H1 (cell line): Measurements from ENCODE around the gene ATP5MC2. TPM values are rescaled to one million over a fixed set of nuclear protein-coding genes. Genes with fewer than 3 reads are reported as not detected.

ENCODE experiments used
- CTCF ChIA-PET: fragments of 300-600 bp; sonication (Branson Sonifier 250); formaldehyde crosslinking; loops from one replicate; lab custom pipeline; 2021; ENCODE audit not compliant: partially characterized antibody; lab: Charles Lee
- POLR2A ChIA-PET: fragments of 300-600 bp; sonication (Branson Sonifier 250); formaldehyde crosslinking; loops from one replicate; lab custom pipeline; 2021; ENCODE audit warnings: inconsistent platforms; ENCODE audit not compliant: partially characterized antibody; lab: Charles Lee
- DNase-seq, 2 experiments: peaks; one replicate each; pipeline versions ENCODE4 v3.0.0 to v3.0.0-alpha.2; 2010 to 2022; ENCODE audit warnings: low spot score in 2 of 2, low read depth in 1 of 2, mixed read lengths in 1 of 2
- FAIRE-seq: peaks from 2 replicates; lab custom pipeline; 2011; peaks lifted over from hg19 to GRCh38; lab: Jason Lieb, UNC
- H2AFZ ChIP-seq: 2 replicates; pipeline ENCODE4 v1.8.1; 2012; ENCODE audit warnings: low read length, inconsistent platforms
- H2AK5ac ChIP-seq: 2 replicates; pipeline ENCODE4 v1.6.1; 2013; ENCODE audit warnings: low read depth, low read length
- H2BK120ac ChIP-seq: replicated peaks from 2 replicates; pipeline ENCODE3; 2013; ENCODE audit warnings: low read depth, low read length, inconsistent platforms
- H2BK12ac ChIP-seq: 2 replicates; pipeline ENCODE4 v1.6.1; 2013; ENCODE audit warnings: low read depth, low read length
- H2BK15ac ChIP-seq: 2 replicates; pipeline ENCODE4 v1.6.1; 2013; ENCODE audit warnings: low read length
- H2BK20ac ChIP-seq: 2 replicates; pipeline ENCODE4 v1.6.1; 2013; ENCODE audit warnings: low read length
- H2BK5ac ChIP-seq: 2 replicates; pipeline ENCODE4 v1.6.1; 2013; ENCODE audit warnings: low read depth, low read length
- H3K14ac ChIP-seq: 2 replicates; pipeline ENCODE4 v1.6.1; 2013; ENCODE audit warnings: inconsistent platforms; ENCODE audit not compliant: insufficient read length
- H3K18ac ChIP-seq: 2 replicates; pipeline ENCODE4 v1.6.1; 2013; ENCODE audit warnings: low read length; ENCODE audit errors: extremely low read depth
- H3K23ac ChIP-seq: 2 replicates; pipeline ENCODE4 v1.6.1; 2013; ENCODE audit warnings: inconsistent platforms; ENCODE audit not compliant: insufficient read length
- H3K23me2 ChIP-seq: 2 replicates; pipeline ENCODE4 v1.6.1; 2013; ENCODE audit warnings: low read depth, low read length
- H3K27ac ChIP-seq: 2 replicates; pipeline ENCODE4 v1.6.1; 2011; ENCODE audit warnings: low read depth, low read length, inconsistent platforms
- H3K27me3 ChIP-seq, 4 experiments: replicated peaks in 1 of 4; 1 replicate in 1 of 4; 2 replicates in 3 of 4; pipeline versions ENCODE4 v1.6.1 to v1.8.1; 2011 to 2013; ENCODE audit warnings: low read length in 3 of 4, mild to moderate bottlenecking in 3 of 4, inconsistent platforms in 2 of 4, mixed read lengths in 2 of 4, moderate library complexity in 1 of 4; ENCODE audit not compliant: control insufficient read depth in 3 of 4, insufficient read depth in 3 of 4; ENCODE audit errors: extremely low read depth in 1 of 4
- H3K36me3 ChIP-seq, 4 experiments: 2 replicates each; pipeline versions ENCODE4 v1.6.1 to v1.8.1; 2011 to 2013; ENCODE audit warnings: mild to moderate bottlenecking in 4 of 4, low read length in 3 of 4, moderate library complexity in 2 of 4, control low read depth in 1 of 4, inconsistent platforms in 1 of 4; ENCODE audit not compliant: insufficient read depth in 4 of 4, control insufficient read depth in 2 of 4
- H3K4ac ChIP-seq: replicated peaks from 2 replicates; pipeline ENCODE3; 2013; ENCODE audit warnings: low read length, low read depth, mixed read lengths, inconsistent platforms; ENCODE audit not compliant: insufficient read length
- H3K4me1 ChIP-seq, 4 experiments: replicated peaks in 1 of 4; 1 replicate in 1 of 4; 2 replicates in 3 of 4; pipeline versions ENCODE4 v1.6.1 to v1.8.1; 2011 to 2013; ENCODE audit warnings: low read length in 3 of 4, inconsistent platforms in 2 of 4, mixed read lengths in 1 of 4; ENCODE audit not compliant: insufficient read depth in 4 of 4, control insufficient read depth in 3 of 4
- H3K4me2 ChIP-seq, 2 experiments: 2 replicates each; pipeline versions ENCODE4 v1.6.1 to v1.8.1; 2011 to 2013; ENCODE audit warnings: low read depth in 2 of 2, low read length in 2 of 2, control low read depth in 1 of 2, inconsistent platforms in 1 of 2, mild to moderate bottlenecking in 1 of 2; ENCODE audit not compliant: insufficient read depth in 1 of 2
- H3K4me3 ChIP-seq, 4 experiments: fragments of 200-600, 300-600 bp in 1 of 4; sonication (generic), shearing (Covaris generic), sonication (Bioruptor Twin) in 1 of 4; 2 replicates each; pipeline versions ENCODE4 v1.5.1 to v1.8.1; 2011 to 2016; ENCODE audit warnings: low read length in 4 of 4, low read depth in 3 of 4, control low read depth in 2 of 4, inconsistent platforms in 2 of 4, mild to moderate bottlenecking in 2 of 4, mixed read lengths in 1 of 4, moderate library complexity in 1 of 4; ENCODE audit not compliant: insufficient read depth in 2 of 4; ENCODE audit errors: extremely low read depth in 1 of 4
- H3K56ac ChIP-seq: replicated peaks from 2 replicates; pipeline ENCODE3; 2013; ENCODE audit warnings: low read depth, mild to moderate bottlenecking, mixed read lengths, low read length, inconsistent platforms; ENCODE audit not compliant: insufficient read length
- H3K79me1 ChIP-seq: 2 replicates; pipeline ENCODE4 v1.6.1; 2013; ENCODE audit warnings: low read depth, low read length, control low read depth
- H3K79me2 ChIP-seq, 2 experiments: 2 replicates each; pipeline versions ENCODE4 v1.6.1 to v1.8.1; 2012 to 2013; ENCODE audit warnings: low read length in 2 of 2, mild to moderate bottlenecking in 2 of 2, inconsistent platforms in 1 of 2; ENCODE audit not compliant: insufficient read depth in 2 of 2, control insufficient read depth in 1 of 2
- H3K9ac ChIP-seq, 4 experiments: replicated peaks in 1 of 4; 1 replicate in 1 of 4; 2 replicates in 3 of 4; pipeline versions ENCODE4 v1.6.1 to v1.8.1; 2011 to 2013; ENCODE audit warnings: low read depth in 3 of 4, low read length in 3 of 4, control low read depth in 2 of 4, mild to moderate bottlenecking in 2 of 4, moderate library complexity in 2 of 4, inconsistent platforms in 1 of 4; ENCODE audit errors: extremely low read depth in 1 of 4
- H3K9me3 ChIP-seq, 2 experiments: 2 replicates each; pipeline versions ENCODE4 v1.6.1 to v1.8.1; 2012 to 2013; ENCODE audit warnings: mild to moderate bottlenecking in 2 of 2, moderate library complexity in 2 of 2, control low read depth in 1 of 2, inconsistent platforms in 1 of 2, low read depth in 1 of 2, low read length in 1 of 2, mixed read lengths in 1 of 2; ENCODE audit not compliant: insufficient read depth in 2 of 2
- H4K20me1 ChIP-seq, 2 experiments: replicated peaks in 1 of 2; 2 replicates each; pipeline versions ENCODE3 to v1.8.1; 2011 to 2013; ENCODE audit warnings: inconsistent platforms in 2 of 2, low read length in 2 of 2, mild to moderate bottlenecking in 1 of 2; ENCODE audit not compliant: insufficient read depth in 2 of 2, control insufficient read depth in 1 of 2
- H4K5ac ChIP-seq: 2 replicates; pipeline ENCODE4 v1.6.1; 2013; ENCODE audit warnings: low read length, low read depth, mixed read lengths, inconsistent platforms; ENCODE audit not compliant: insufficient read length
- H4K8ac ChIP-seq: 2 replicates; pipeline ENCODE4 v1.8.0; 2013; ENCODE audit warnings: mild to moderate bottlenecking, moderate library complexity, low read length, inconsistent platforms; ENCODE audit not compliant: insufficient read depth; ENCODE audit errors: extremely low read depth
- H4K91ac ChIP-seq: replicated peaks from 2 replicates; pipeline ENCODE3; 2013; ENCODE audit warnings: low read length, mixed read lengths, inconsistent platforms; ENCODE audit not compliant: insufficient read length
- ATF3 ChIP-seq: IDR thresholded peaks from 2 replicates; pipeline ENCODE4 v1.6.1; 2011; ENCODE audit warnings: low read depth, mild to moderate bottlenecking, low read length; ENCODE audit not compliant: insufficient read depth
- BCL11A ChIP-seq, 2 experiments: IDR thresholded peaks; one replicate each; pipeline ENCODE4 v1.6.1; 2011; ENCODE audit warnings: low read depth in 2 of 2, low read length in 2 of 2, mild to moderate bottlenecking in 2 of 2
- BRCA1 ChIP-seq: IDR thresholded peaks from 2 replicates; pipeline ENCODE4 v1.6.1; 2012; ENCODE audit warnings: low read depth, low read length, improper control_type of control experiment
- MAX ChIP-seq: IDR thresholded peaks from 2 replicates; pipeline ENCODE4 v1.6.1; 2012; ENCODE audit warnings: inconsistent platforms
- NANOG ChIP-seq: IDR thresholded peaks from 2 replicates; pipeline ENCODE4 v1.6.1; 2011; ENCODE audit warnings: low read length, low read depth, mild to moderate bottlenecking, inconsistent platforms; ENCODE audit not compliant: insufficient read depth, poor library complexity, severe bottlenecking
- NRF1 ChIP-seq: IDR thresholded peaks from 2 replicates; pipeline ENCODE4 v1.6.1; 2011; ENCODE audit warnings: mild to moderate bottlenecking, low read depth, low read length, improper control_type of control experiment
- PHF8 ChIP-seq: fragments of 200-600 bp; sonication (generic); conservative IDR thresholded peaks from 2 replicates; pipeline ENCODE4 v1.7.1; 2012; ENCODE audit warnings: low read depth, mild to moderate bottlenecking, inconsistent platforms, low read length, moderate library complexity
- RBBP5 ChIP-seq: IDR thresholded peaks from 2 replicates; pipeline ENCODE4 v1.7.1; 2012; ENCODE audit warnings: low read depth, mild to moderate bottlenecking, inconsistent platforms, low read length, moderate library complexity, borderline replicate concordance
- SIN3A ChIP-seq, 2 experiments: IDR thresholded peaks in 1 of 2; conservative IDR thresholded peaks in 1 of 2; 2 replicates each; pipeline ENCODE4 v1.6.1; 2011 to 2012; ENCODE audit warnings: low read length in 2 of 2, improper control_type of control experiment in 1 of 2, low read depth in 1 of 2, mild to moderate bottlenecking in 1 of 2
- TCF12 ChIP-seq: IDR thresholded peaks from 2 replicates; pipeline ENCODE4 v1.6.1; 2011; ENCODE audit warnings: low read depth, mild to moderate bottlenecking, low read length
- TEAD4 ChIP-seq: IDR thresholded peaks from 2 replicates; pipeline ENCODE4 v1.6.1; 2012; ENCODE audit warnings: low read depth, low read length, inconsistent platforms, mixed read lengths
- USF2 ChIP-seq: IDR thresholded peaks from 2 replicates; pipeline ENCODE4 v1.6.1; 2011; ENCODE audit warnings: low read length, improper control_type of control experiment
- WGBS, 2 experiments: shearing (Covaris generic) in 1 of 2; methylation state at CpG; one replicate each; pipeline versions ENCODE4 v1.1.6 to v1.1.7; 2013 to 2015; ENCODE audit warnings: low lambda C conversion rate in 2 of 2, mixed read lengths in 2 of 2, inconsistent platforms in 1 of 2, low coverage in 1 of 2, missing lambda C conversion rate in 1 of 2; ENCODE audit not compliant: insufficient replicate concordance in 2 of 2, insufficient coverage in 1 of 2, insufficient read length in 1 of 2; ENCODE audit errors: extremely low coverage in 1 of 2, missing lambda C conversion rate in 1 of 2; 5-methylcytosine and 5-hydroxymethylcytosine counted together
- polyA plus RNA-seq, 7 experiments: library from polyadenylated mRNA; depleted of rRNA in 3 of 7; stranded (reverse) in 5 of 7; unstranded in 2 of 7; fragments of >200 nt in 5 of 7; fragments of 200-250 nt in 2 of 7; gene quantifications; 1 replicate in 5 of 7; 2 replicates in 1 of 7; 4 replicates in 1 of 7; pipeline versions ENCODE4 v1.2.1 to v1.2.3, GENCODE V29; 2011 to 2013; ENCODE audit warnings: missing spikeins in 2 of 7, mixed read lengths in 2 of 7
- total RNA-seq: library from RNA; stranded (reverse); fragmentation: NEBNext Ultra II Directional; extraction: Animal tissue kit (Norgen Biotek cat#: 25700); gene quantifications from 2 replicates; pipeline ENCODE4 v1.2.1, GENCODE V29; 2021

The ATP5MC2 gene
- total and polyA plus RNA-seq, 2 of the 8 experiments (the other 6 are each of a cell fraction or from before 2014, with no cell fraction given), result 408 to 952 TPM

GRCh38 chr12:53686436-53686835, 10.6 kb upstream of the ATP5MC2 start:
- ChIA-PET POLR2A (interaction anchor here (0.6 to 11.9 kb wide), 3 partner anchors 8 to 15 kb away, joined by 3 to 109 read pairs (median 6); partner anchors contain the start of gene ATP5MC2), CTCF (interaction anchor here (0.6 to 4.5 kb wide), 7 partner anchors 8 to 295 kb away, joined by 3 to 23 read pairs (median 4); no protein-coding TSS in a partner anchor)
- no peak overlapping the region for H2BK20ac ChIP-seq
- H3K9ac ChIP-seq, result no peak overlapping the region
- no peaks in the 10 kb centered on the region for H3K27me3 ChIP-seq
- no peak overlapping the region for H3K4me3 ChIP-seq
- peaks cover 0 to 3% (median 0%) of the 10 kb centered on the region in 4 experiments; a peak in 1 of 7 replicates for H3K4me1 ChIP-seq
- no peak overlapping the region for H3K18ac ChIP-seq
- no peak overlapping the region for H3K14ac ChIP-seq
- no peak overlapping the region for H4K8ac ChIP-seq
- H3K79me2 ChIP-seq, result no peaks in the 10 kb centered on the region
- no peak overlapping the region for H2AK5ac ChIP-seq
- H3K4ac ChIP-seq, result no peak overlapping the region
- H3K23me2 ChIP-seq, result no peaks in the 10 kb centered on the region
- no peak overlapping the region for H3K23ac ChIP-seq
- no peak overlapping the region for H2BK15ac ChIP-seq
- 93% methylated on average over 3 of the region's 3 CpGs; no CpG with 5 or more reads in 1 of the 2 experiments for WGBS, 2 experiments
- no peak overlapping the region for H2BK5ac ChIP-seq
- DNase-seq (no peak), FAIRE-seq (no peak)
- H4K91ac ChIP-seq, result no peak overlapping the region
- no peak overlapping the region for H2BK120ac ChIP-seq
- H4K5ac ChIP-seq, result no peak overlapping the region
- no peak overlapping the region for H3K56ac ChIP-seq
- no peaks in the 10 kb centered on the region for H4K20me1 ChIP-seq
- H3K4me2 ChIP-seq, result no peak overlapping the region
- H2BK12ac ChIP-seq, result no peak overlapping the region
- no peak overlapping the region for H2AFZ ChIP-seq
- H3K36me3 ChIP-seq, result no peaks in the 10 kb centered on the region
- H3K9me3 ChIP-seq, result no peaks in the 10 kb centered on the region
- H3K27ac ChIP-seq, result no peak overlapping the region
- no peaks in the 10 kb centered on the region for H3K79me1 ChIP-seq
- TF ChIP-seq NANOG, result no peak
- no peak for TF ChIP-seq NRF1
- TF ChIP-seq BRCA1, result no peak
- no peak for TF ChIP-seq SIN3A (conservative IDR thresholded peaks at IDR 0.05 in 1 of 2, IDR thresholded peaks at IDR 0.05 in 1 of 2; ENCODE audit: low read depth in 1 of 2, low read length in 2 of 2)
- no peak for TF ChIP-seq TCF12
- no peak for TF ChIP-seq BCL11A (IDR thresholded peaks at IDR 0.05; ENCODE audit: low read depth in 2 of 2, low read length in 2 of 2)
- TF ChIP-seq ATF3, result no peak
- TF ChIP-seq USF2, result no peak
- TF ChIP-seq PHF8, result no peak
- no peak for TF ChIP-seq TEAD4
- TF ChIP-seq RBBP5, result no peak
- no peak for TF ChIP-seq MAX
